Middle frontal gyrus (tissue), 1 donor: Measurements from ENCODE around the gene DEGS1.

ENCODE experiments used
- DNase-seq: peaks from one replicate; pipeline ENCODE4 v3.0.0-alpha.2; 2015; ENCODE audit warnings: low spot score; ENCODE audit errors: extremely low spot score

DEGS1 gene

DNA sequence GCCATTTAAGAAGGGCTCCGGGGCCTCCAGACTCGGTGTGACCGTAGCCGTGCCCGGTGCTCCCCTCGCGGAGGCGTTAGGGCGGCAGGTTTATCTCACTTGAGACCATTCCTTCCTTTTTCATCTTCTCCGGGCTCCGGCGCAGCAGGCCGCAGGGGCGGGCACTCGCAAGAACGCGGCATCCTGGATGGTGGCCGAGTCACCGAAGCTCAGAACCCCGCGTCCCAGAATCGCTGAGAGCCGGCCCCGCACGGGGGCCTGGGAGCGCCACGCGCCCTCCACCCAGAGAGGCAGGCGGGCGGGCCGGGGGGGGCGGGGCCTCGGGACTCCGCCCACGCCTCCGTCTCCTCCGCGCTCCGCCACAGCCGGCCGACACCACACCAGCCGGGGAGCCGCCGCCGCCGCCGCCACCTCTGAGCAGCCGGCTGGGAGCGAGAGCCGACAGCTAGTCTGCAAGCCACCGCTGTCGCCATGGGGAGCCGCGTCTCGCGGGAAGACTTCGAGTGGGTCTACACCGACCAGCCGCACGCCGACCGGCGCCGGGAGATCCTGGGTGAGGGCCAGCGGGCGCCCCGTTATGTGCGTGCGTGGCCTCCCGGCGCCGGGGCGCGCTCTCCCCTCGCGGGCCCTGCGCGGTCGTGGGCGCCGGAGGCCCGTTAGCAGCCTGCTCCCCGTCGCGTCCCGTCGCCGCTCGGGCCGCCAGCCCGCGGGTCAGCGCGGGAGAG is at the start of gene DEGS1:
TSS of gene DEGS1 (plus strand) at position 375 of the 725 bp plus-strand sequence. CDS start at position 472, 97 bp downstream.
- DNase-seq = peak; percentile 63

GRCh38 chr1:224133741-224134299 is 49.2 kb upstream of the DEGS1 start:
- no peak for DNase-seq

DNA sequence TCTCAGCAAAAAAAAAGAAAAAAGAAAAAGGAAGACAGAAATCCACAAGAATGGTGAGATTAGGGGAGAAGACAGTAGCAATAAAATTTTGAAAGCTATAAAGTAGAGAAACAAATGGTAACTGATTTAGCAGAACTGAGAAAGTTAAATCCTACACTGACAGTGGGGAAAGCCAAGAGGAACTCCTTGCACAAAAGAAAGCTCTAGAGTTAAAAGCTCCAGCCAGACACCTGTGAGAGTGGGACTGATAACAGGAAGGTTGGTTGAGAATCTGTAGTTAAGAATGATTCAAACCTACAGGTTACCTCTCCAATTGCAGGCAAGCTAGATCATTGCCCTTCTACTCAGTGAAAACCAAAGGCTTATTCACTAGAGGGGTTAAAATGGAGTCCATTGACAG is 45.5 kb upstream of the DEGS1 start:
- DNase-seq = no peak

- no peak for DNase-seq
Measured at GRCh38 chr1:224138198-224138597, 44.8 kb upstream of the DEGS1 start.

DNA sequence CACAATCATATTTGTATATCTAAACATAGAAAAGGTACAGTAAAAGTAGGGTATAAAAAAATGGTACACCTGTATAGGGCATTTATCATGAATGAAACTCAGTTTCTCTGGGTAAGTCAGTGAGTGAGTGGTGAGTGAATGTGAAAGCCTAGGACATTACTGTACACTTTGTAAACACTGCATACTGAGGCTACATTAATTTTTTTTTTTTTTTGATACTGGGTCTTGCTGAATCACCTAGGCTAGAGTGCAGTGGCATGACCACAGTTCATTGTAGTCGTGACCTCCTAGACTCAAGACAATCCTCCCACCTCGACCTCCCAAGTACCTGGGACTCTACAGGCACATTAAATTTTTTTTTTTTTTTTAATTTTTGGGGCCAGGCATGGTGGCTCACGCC is 41.3 kb upstream of the DEGS1 start:
- no peak for DNase-seq

DNA sequence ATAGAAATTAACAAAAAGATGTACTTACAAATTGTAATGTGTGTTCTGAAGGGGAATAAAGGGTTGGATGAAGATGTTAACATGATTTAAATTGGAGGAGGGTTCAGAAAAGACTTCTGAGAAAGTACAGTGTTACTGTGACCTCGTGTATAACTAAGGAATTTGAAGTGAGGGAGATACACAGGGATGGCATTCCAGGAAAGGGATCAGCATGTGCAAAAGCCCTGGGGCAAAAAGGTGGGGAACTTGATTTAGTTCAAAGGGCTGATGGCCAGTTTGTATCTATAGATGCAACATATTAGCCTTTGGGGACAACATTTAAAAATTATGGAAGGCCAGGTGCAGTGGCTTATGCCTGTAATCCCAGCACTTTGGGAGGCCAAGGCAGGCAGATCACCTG is 33.3 kb upstream of the DEGS1 start:
- DNase-seq = no peak

GRCh38 chr1:224151117-224151516 is 31.9 kb upstream of the DEGS1 start:
- no peak for DNase-seq

GRCh38 chr1:224157316-224157715 is 25.7 kb upstream of the DEGS1 start:
- DNase-seq = no peak

DNA sequence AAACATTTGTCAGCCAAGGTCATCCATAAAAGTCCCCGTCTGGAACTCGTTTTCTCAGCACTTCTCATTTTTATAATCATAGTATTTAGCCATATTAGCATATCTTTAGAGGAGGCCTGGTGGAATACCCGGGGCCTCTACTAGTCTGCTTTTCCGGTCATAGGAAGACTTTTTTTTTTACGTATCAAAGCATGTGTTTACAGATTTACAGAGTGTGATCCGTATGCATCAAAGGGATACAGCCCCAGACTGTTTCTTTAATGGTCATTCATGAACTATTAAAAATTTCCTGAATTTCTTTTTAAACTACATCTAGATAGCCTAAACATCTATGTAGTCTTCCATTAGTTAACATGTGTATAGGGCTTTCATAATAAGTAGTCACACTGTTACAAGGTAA is 23.5 kb upstream of the DEGS1 start:
- no peak for DNase-seq

- no peak for DNase-seq
Measured at GRCh38 chr1:224160171-224160682, 22.8 kb upstream of the DEGS1 start.

DNA sequence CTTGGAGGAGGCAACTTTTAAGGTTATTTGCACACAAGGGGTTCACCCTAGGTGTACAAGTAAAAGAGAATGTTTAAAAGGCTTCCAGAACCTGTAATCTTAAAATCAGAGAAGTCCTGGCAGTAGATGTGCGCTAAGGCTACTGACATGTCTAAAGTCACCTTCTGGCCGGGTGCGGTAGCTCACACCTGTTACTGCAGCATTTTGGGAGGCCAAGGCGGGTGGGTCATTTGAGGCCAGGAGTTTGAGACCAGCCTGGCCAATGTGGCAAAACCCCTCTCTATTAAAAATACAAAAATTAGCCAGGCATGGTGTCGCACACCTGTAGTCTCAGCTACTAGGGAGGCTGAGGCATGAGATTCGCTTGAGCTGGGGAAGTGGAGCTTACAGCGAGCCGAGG is 20.3 kb upstream of the DEGS1 start:
- DNase-seq = no peak

DNA sequence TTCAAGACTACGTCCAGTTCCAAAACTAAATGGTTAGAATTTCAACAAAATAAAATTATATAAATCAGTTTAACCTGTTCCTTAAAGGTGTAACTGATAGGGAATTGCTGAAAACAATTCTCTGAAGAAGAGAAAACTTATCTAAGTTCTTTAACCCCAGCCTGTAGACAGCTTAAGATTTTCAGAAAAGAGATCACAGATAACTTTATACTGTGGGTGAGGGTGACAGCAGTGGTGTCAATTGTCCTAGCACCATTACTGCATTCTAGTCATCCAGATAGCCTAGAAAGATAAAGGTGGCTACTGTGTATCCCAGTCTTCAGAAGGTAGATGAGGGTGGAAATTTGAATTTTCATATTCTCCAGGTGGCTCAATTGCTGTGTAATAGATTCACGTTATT is 19.7 kb upstream of the DEGS1 start:
- DNase-seq = no peak

GRCh38 chr1:224168859-224169380 is 14.1 kb upstream of the DEGS1 start:
- DNase-seq = no peak

- no peak for DNase-seq
Measured at GRCh38 chr1:224169718-224170270, 13.2 kb upstream of the DEGS1 start.

- no peak for DNase-seq
Measured at GRCh38 chr1:224170343-224170742, 12.7 kb upstream of the DEGS1 start.

- DNase-seq = no peak
Measured at GRCh38 chr1:224170748-224171478, 12.1 kb upstream of the DEGS1 start.

GRCh38 chr1:224172229-224172628 is 10.8 kb upstream of the DEGS1 start:
- DNase-seq = no peak

GRCh38 chr1:224173523-224173922 is 9.5 kb upstream of the DEGS1 start:
- DNase-seq = no peak

GRCh38 chr1:224175617-224176016 is 7.4 kb upstream of the DEGS1 start:
- DNase-seq = no peak

DNA sequence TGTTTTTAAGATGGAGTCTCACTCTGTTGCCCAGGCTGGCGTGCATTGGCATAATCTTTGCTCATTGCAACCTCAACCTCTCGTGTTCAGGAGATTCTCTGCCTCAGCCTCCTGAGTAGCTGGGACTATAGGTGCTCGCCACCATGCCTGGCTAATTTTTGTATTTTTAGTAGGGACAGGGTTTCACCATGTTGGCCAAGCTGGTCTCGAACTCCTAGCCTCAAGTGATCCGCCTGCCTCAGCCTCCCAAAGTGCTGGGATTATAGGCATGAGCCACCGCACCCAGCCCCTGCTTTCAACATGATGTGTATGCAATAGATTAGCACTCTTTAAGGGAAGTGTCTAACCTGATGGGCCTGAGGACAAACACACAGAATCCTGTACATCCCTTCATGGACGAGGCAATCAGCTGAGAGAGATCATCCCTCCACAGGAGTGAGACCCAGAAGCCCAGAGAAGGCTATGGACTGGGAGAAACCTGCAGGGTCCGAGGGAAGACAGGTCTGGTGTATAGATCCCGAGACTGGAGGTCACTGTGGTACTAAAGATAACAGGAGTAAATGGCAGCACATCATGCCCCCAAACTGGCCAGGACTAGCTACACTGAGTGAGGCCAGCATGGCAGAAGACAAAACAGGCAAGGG is 5.6 kb upstream of the DEGS1 start:
- DNase-seq = no peak

DNA sequence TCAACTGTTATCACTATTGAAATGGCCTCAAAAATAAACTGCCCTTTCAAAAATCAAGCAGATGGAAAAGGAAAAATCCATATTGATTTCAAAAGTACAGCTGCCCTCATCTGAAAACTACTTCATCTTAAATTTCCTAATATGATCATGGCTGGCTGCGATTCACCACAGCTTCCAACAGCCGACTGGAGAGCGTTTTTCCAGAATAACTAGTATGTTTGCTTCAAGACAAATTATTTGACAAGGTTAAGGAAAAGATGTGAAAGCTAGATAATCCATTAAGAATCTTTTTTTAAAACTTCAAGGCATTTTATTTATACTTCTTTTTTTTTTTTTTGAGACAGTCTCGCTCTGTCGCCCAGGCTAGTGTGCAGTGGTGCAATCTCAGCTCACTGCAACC is 4.1 kb upstream of the DEGS1 start:
- DNase-seq = no peak
